Pulmonary artery endothelial cell (primary cell): Measurements from ENCODE around the gene ASB18. TPM values are rescaled to one million over a fixed set of nuclear protein-coding genes. Genes with fewer than 3 reads are reported as not detected.

Source experiments
- DNase-seq: peaks from one replicate; pipeline ENCODE4 v3.0.0-alpha.2; 2011; ENCODE audit warnings: low read depth, low spot score
- total RNA-seq: library from RNA; depleted of rRNA; stranded (reverse); fragments of >200 nt; gene quantifications from 2 replicates; pipeline ENCODE4 v1.2.3, GENCODE V29; 2014

Gene ASB18
- total RNA-seq, 1 donor from 2014 or later = not detected

GRCh38 chr2:236208019-236208926 is 55.9 kb downstream of the ASB18 start:
- no peak for DNase-seq

GRCh38 chr2:236207472-236207871 is 56.7 kb downstream of the ASB18 start:
- DNase-seq = no peak

GRCh38 chr2:236205867-236206645 is 58.1 kb downstream of the ASB18 start:
- DNase-seq = peak; percentile 63

- no peak for DNase-seq
Measured at GRCh38 chr2:236204953-236205352, 59.3 kb downstream of the ASB18 start.

GRCh38 chr2:236200378-236200777 is 63.8 kb downstream of the ASB18 start:
- no peak for DNase-seq

- DNase-seq = no peak
Measured at GRCh38 chr2:236196366-236196765, 67.8 kb downstream of the ASB18 start.

GRCh38 chr2:236195726-236196125 is 68.5 kb downstream of the ASB18 start:
- no peak for DNase-seq

- no peak for DNase-seq
Measured at GRCh38 chr2:236194786-236195185, 69.4 kb downstream of the ASB18 start.

- no peak for DNase-seq
Measured at GRCh38 chr2:236193026-236193425, 71.2 kb downstream of the ASB18 start.

- DNase-seq = no peak
Measured at GRCh38 chr2:236190674-236191073, 73.5 kb downstream of the ASB18 start.

- DNase-seq = no peak
Measured at GRCh38 chr2:236184701-236185100, 79.5 kb downstream of the ASB18 start.

GRCh38 chr2:236180831-236181453 is 83.3 kb downstream of the ASB18 start:
- peak; percentile 63 for DNase-seq

- DNase-seq = peak; percentile 71
Measured at GRCh38 chr2:236180076-236180816, 84.0 kb downstream of the ASB18 start.

GRCh38 chr2:236179236-236180075 is 84.8 kb downstream of the ASB18 start:
- no peak for DNase-seq

- DNase-seq = no peak
Measured at GRCh38 chr2:236178890-236179235, 85.3 kb downstream of the ASB18 start.

- no peak for DNase-seq
Measured at GRCh38 chr2:236177967-236178889, 86.0 kb downstream of the ASB18 start.

- no peak for DNase-seq
Measured at GRCh38 chr2:236177604-236177966, 86.6 kb downstream of the ASB18 start.

- DNase-seq = no peak
Measured at GRCh38 chr2:236176951-236177350, 87.3 kb downstream of the ASB18 start.

GRCh38 chr2:236176417-236176816 is 87.8 kb downstream of the ASB18 start:
- DNase-seq = no peak
